Measurements from ENCODE around the gene ITM2C.

Gene ITM2C

GRCh38 chr2:230830428-230830827 is 34.3 kb upstream of the ITM2C start:
- Mint-ChIP-seq H3K9me3 (peaks cover 6% of the 10 kb centered on the region), H3K4me3 (no peak overlapping the region), H3K36me3 (ENCODE audit: low read depth) (no peaks in the 10 kb centered on the region), H3K27ac (no peak overlapping the region), H3K27me3 (peaks cover 51% of the 10 kb centered on the region), H3K4me1 (ENCODE audit: low read depth) (peaks cover 5% of the 10 kb centered on the region)
- intact Hi-C loops (cut with micrococcal nuclease), result no loop called here

GRCh38 chr2:230840301-230840700 is 24.4 kb upstream of the ITM2C start:
- Mint-ChIP-seq H3K4me1 (ENCODE audit: low read depth) (no peaks in the 10 kb centered on the region), H3K27ac (no peak overlapping the region), H3K27me3 (peaks cover 12% of the 10 kb centered on the region), H3K4me3 (no peak overlapping the region), H3K9me3 (peaks cover 12% of the 10 kb centered on the region), H3K36me3 (ENCODE audit: low read depth) (no peaks in the 10 kb centered on the region)
- intact Hi-C loops (cut with micrococcal nuclease), result no loop called here

DNA sequence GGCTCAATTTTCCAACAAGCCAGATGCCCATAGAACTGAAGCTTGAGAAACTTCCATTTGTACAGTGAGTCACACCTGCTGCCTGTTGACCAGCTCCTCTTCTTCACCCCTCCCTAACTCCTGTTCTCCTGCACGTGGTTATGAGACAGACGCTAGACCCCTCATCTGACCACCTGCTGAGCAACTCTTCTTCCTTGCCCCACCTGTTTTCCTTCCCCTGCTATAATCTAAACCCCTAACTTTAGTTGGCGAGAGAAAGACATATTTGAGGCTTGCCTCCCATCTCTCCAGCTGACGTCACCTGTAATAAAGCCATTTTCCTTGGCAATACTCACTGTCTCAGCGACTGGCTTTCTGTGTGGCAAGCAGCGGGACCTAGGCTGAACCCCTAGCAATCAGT is 22.3 kb upstream of the ITM2C start:
- H3K4me1 Mint-ChIP-seq (ENCODE audit: low read depth), result no peaks in the 10 kb centered on the region
- intact Hi-C loops (cut with micrococcal nuclease), result no loop called here
- H3K27ac Mint-ChIP-seq, result no peak overlapping the region
- H3K36me3 Mint-ChIP-seq (ENCODE audit: low read depth), result no peaks in the 10 kb centered on the region
- peaks cover 12% of the 10 kb centered on the region for H3K9me3 Mint-ChIP-seq
- H3K4me3 Mint-ChIP-seq, result no peak overlapping the region
- H3K27me3 Mint-ChIP-seq, result peaks cover 15% of the 10 kb centered on the region

- intact Hi-C loops (cut with micrococcal nuclease), result no loop called here
- peaks cover 18% of the 10 kb centered on the region for H3K27me3 Mint-ChIP-seq
- peaks cover 6% of the 10 kb centered on the region for H3K4me1 Mint-ChIP-seq (ENCODE audit: low read depth)
- H3K36me3 Mint-ChIP-seq (ENCODE audit: low read depth), result no peaks in the 10 kb centered on the region
- no peak overlapping the region for H3K4me3 Mint-ChIP-seq
- no peak overlapping the region for H3K27ac Mint-ChIP-seq
- H3K9me3 Mint-ChIP-seq, result peaks cover 10% of the 10 kb centered on the region
Observed at GRCh38 chr2:230843132-230843531, 21.6 kb upstream of the ITM2C start.

DNA sequence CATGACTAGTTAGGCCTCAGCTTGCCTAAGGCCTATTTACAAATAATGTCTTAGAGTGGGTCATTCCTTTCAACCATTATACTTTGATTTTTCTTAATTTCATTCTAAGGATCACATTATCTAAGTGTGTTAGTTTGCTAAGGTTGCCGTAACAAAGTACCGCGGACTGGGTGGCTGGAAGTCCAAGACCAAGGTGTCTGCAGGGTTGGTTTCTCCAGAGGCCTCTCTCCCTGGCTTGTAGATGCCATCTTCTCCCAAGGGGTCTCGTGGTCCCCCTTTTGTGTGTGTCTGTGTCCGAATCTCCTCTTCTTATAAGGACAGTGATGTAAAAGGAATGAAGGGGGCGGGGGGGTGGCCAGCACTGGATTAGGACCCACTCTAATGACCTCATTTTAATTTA is 18.4 kb upstream of the ITM2C start:
- intact Hi-C loops (cut with micrococcal nuclease), result loop anchor here (5.0 kb wide), 1 partner anchor 141 kb away; no protein-coding TSS in a partner anchor
- Mint-ChIP-seq H3K36me3 (ENCODE audit: low read depth) (no peaks in the 10 kb centered on the region), H3K4me1 (ENCODE audit: low read depth) (peaks cover 7% of the 10 kb centered on the region), H3K27me3 (peaks cover 38% of the 10 kb centered on the region), H3K27ac (no peak overlapping the region), H3K4me3 (no peak overlapping the region), H3K9me3 (no peaks in the 10 kb centered on the region)

- peaks cover 39% of the 10 kb centered on the region for H3K27me3 Mint-ChIP-seq
- intact Hi-C loops (cut with micrococcal nuclease), result loop anchor here (1.0 to 5.0 kb wide), 2 partner anchors 24 to 139 kb away; no protein-coding TSS in a partner anchor
Observed at GRCh38 chr2:230847883-230848388, 16.8 kb upstream of the ITM2C start.

GRCh38 chr2:230849633-230850357 is 14.9 kb upstream of the ITM2C start:
- H3K9me3 Mint-ChIP-seq, result no peaks in the 10 kb centered on the region
- no peak overlapping the region for H3K27ac Mint-ChIP-seq
- no peaks in the 10 kb centered on the region for H3K36me3 Mint-ChIP-seq (ENCODE audit: low read depth)
- peaks cover 7% of the 10 kb centered on the region for H3K4me1 Mint-ChIP-seq (ENCODE audit: low read depth)
- intact Hi-C loops (cut with micrococcal nuclease), result loop anchor here (5.0 kb wide), 1 partner anchor 138 kb away; no protein-coding TSS in a partner anchor
- H3K27me3 Mint-ChIP-seq, result peaks cover 45% of the 10 kb centered on the region
- H3K4me3 Mint-ChIP-seq, result no peak overlapping the region

More at GRCh38 chr2:230847883-230848388, 16.8 kb upstream of the ITM2C start:
- H3K4me1 Mint-ChIP-seq (ENCODE audit: low read depth), result peaks cover 7% of the 10 kb centered on the region
- no peaks in the 10 kb centered on the region for H3K36me3 Mint-ChIP-seq (ENCODE audit: low read depth)
- H3K9me3 Mint-ChIP-seq, result no peaks in the 10 kb centered on the region
- no peak overlapping the region for H3K27ac Mint-ChIP-seq
- H3K4me3 Mint-ChIP-seq, result no peak overlapping the region

DNA sequence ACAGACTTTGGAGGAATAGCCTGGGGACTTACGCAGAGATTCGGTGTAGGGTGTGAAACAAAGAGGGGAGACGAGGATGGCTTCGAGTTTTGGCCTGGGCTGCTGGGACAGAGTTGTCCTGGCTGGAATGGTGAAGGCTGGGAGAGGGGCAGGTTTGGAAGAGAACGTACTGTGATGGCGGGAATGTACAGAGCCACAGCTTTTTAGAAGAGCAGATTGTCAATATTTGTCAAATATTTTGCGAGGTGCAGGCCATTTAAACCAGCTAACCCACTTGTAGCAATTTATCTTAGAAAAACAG is 14.4 kb upstream of the ITM2C start:
- no peaks in the 10 kb centered on the region for H3K9me3 Mint-ChIP-seq
- intact Hi-C loops (cut with micrococcal nuclease), result no loop called here
- peaks cover 44% of the 10 kb centered on the region for H3K27me3 Mint-ChIP-seq
- H3K27ac Mint-ChIP-seq, result no peak overlapping the region
- H3K36me3 Mint-ChIP-seq (ENCODE audit: low read depth), result no peaks in the 10 kb centered on the region
- no peak overlapping the region for H3K4me3 Mint-ChIP-seq
- H3K4me1 Mint-ChIP-seq (ENCODE audit: low read depth), result peaks cover 7% of the 10 kb centered on the region

- Mint-ChIP-seq H3K4me1 (ENCODE audit: low read depth) (peaks cover 7% of the 10 kb centered on the region), H3K36me3 (ENCODE audit: low read depth) (no peaks in the 10 kb centered on the region), H3K4me3 (no peak overlapping the region), H3K27me3 (peaks cover 47% of the 10 kb centered on the region), H3K27ac (no peak overlapping the region), H3K9me3 (no peaks in the 10 kb centered on the region)
- intact Hi-C loops (cut with micrococcal nuclease), result no loop called here
Observed at GRCh38 chr2:230852113-230852512, 12.6 kb upstream of the ITM2C start.

DNA sequence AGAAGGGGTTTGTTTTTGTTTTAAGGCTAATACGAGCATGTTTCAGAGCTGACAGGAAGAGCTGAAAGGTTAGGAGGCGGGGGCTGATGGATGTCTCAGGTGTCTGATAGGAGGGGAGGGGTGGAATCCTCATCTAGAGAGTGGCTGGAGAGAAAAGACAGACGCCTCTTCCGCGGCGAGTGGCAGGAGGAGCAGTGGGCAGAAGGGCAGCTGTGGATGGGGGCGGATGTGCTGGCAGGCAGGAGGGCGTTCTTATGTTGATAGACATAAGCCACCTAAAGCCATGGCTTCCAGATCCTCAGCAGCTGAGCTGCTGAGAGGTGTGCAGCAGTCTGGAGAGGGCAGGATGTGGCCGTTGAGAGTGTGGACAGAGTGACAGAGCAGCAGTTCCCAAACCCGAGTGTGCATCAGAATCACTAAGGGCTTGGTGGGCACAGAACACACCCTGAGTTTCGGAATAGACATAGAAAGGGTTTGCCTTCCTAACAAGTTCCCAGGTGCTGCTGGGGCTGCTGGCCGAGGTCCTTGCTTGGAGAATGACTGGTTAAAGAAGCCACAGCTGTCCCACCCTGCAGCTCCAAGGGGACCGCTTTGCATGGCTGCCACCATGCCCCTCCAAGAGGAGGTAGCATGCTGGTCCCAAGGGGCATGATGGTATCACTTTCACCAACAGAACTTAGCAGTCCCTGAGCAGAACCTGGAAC is 3.0 kb upstream of the ITM2C start:
- H3K4me3 Mint-ChIP-seq, result no peak overlapping the region
- H3K27me3 Mint-ChIP-seq, result peaks cover 51% of the 10 kb centered on the region

DNA sequence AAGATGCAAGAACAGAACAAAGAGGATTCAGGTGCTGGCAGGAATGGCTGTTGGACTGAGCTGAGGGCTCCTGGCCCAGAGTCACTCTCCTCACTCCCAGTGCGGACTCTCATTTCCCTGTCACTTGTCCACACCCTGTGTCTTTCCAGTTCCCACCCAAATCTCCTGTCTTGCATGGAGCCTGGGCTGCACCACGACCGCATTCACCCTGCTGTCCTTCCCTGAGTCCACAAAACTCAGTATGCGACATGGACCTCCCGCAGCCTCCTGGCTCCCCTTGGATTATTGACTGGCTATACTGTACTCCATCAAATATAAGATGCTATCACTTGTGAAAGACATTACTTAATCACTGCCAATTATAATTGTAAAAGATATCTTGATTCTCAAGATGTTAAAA is 2.5 kb upstream of the ITM2C start:
- intact Hi-C loops (cut with micrococcal nuclease), result no loop called here
- peaks cover 6% of the 10 kb centered on the region for H3K36me3 Mint-ChIP-seq (ENCODE audit: low read depth)
- no peak overlapping the region for H3K27ac Mint-ChIP-seq
- H3K4me3 Mint-ChIP-seq, result no peak overlapping the region
- no peaks in the 10 kb centered on the region for H3K9me3 Mint-ChIP-seq
- peaks cover 30% of the 10 kb centered on the region for H3K4me1 Mint-ChIP-seq (ENCODE audit: low read depth)
- H3K27me3 Mint-ChIP-seq, result peaks cover 57% of the 10 kb centered on the region

More for the DNA sequence above, 3.0 kb upstream of the ITM2C start:
- H3K36me3 Mint-ChIP-seq (ENCODE audit: low read depth), result peaks cover 6% of the 10 kb centered on the region
- H3K9me3 Mint-ChIP-seq, result no peaks in the 10 kb centered on the region
- peak overlapping the region; percentile 2 for H3K27ac Mint-ChIP-seq
- peaks cover 25% of the 10 kb centered on the region for H3K4me1 Mint-ChIP-seq (ENCODE audit: low read depth)
- intact Hi-C loops (cut with micrococcal nuclease), result no loop called here

GRCh38 chr2:230863031-230863430 is 1.7 kb upstream of the ITM2C start:
- Mint-ChIP-seq H3K9me3 (no peaks in the 10 kb centered on the region), H3K27me3 (peaks cover 62% of the 10 kb centered on the region), H3K4me1 (ENCODE audit: low read depth) (peaks cover 36% of the 10 kb centered on the region), H3K27ac (no peak overlapping the region), H3K36me3 (ENCODE audit: low read depth) (peaks cover 6% of the 10 kb centered on the region), H3K4me3 (no peak overlapping the region)
- intact Hi-C loops (cut with micrococcal nuclease), result no loop called here

GRCh38 chr2:230863442-230864121 is 1.2 kb upstream of the ITM2C start:
- peaks cover 63% of the 10 kb centered on the region for H3K27me3 Mint-ChIP-seq
- H3K4me1 Mint-ChIP-seq (ENCODE audit: low read depth), result peaks cover 36% of the 10 kb centered on the region
- H3K36me3 Mint-ChIP-seq (ENCODE audit: low read depth), result peaks cover 6% of the 10 kb centered on the region
- H3K27ac Mint-ChIP-seq, result no peak overlapping the region
- intact Hi-C loops (cut with micrococcal nuclease), result no loop called here
- H3K4me3 Mint-ChIP-seq, result peak overlapping the region; percentile 73
- no peaks in the 10 kb centered on the region for H3K9me3 Mint-ChIP-seq

DNA sequence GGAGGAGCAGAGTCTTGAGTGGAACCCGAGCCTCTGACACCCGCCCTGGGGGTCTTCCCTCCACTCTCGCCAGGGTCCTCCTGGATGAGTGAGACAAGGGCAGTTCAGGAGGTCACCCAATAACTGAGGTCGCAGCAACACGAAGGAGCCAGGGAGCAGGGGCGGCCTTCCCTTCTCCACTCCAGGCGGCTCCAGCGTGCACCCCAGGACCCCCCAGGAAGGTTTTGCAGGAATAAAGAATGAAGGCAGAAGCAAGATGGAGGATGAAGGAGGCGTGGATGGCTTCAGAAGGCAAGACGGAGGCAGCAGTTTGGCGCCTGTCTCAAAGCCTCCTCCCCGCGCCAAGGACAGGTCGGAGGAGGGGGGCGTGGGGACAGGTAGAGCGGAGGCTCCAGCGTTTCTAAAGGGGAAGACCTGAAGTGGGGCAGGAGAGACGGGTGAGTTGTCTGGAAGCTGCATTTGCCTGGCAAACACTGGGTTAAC is 579 bp upstream of the ITM2C start:
- no peak overlapping the region for H3K27ac Mint-ChIP-seq
- peaks cover 67% of the 10 kb centered on the region for H3K27me3 Mint-ChIP-seq
- intact Hi-C loops (cut with micrococcal nuclease), result no loop called here
- peak overlapping the region; percentile 73 for H3K4me3 Mint-ChIP-seq
- no peaks in the 10 kb centered on the region for H3K9me3 Mint-ChIP-seq
- peaks cover 6% of the 10 kb centered on the region for H3K36me3 Mint-ChIP-seq (ENCODE audit: low read depth)
- H3K4me1 Mint-ChIP-seq (ENCODE audit: low read depth), result peaks cover 36% of the 10 kb centered on the region
